ENCODE measurements around the gene TRIM21. TPM values are rescaled to one million over a fixed set of nuclear protein-coding genes. Genes with fewer than 3 reads are reported as not detected.

The TRIM21 gene
- total and polyA plus RNA-seq, 9 of the 15 experiments (the other 6 are each of a cell fraction or from before 2014, with no cell fraction given) = 9.2 to 21.1 (median 10.8) TPM

DNA sequence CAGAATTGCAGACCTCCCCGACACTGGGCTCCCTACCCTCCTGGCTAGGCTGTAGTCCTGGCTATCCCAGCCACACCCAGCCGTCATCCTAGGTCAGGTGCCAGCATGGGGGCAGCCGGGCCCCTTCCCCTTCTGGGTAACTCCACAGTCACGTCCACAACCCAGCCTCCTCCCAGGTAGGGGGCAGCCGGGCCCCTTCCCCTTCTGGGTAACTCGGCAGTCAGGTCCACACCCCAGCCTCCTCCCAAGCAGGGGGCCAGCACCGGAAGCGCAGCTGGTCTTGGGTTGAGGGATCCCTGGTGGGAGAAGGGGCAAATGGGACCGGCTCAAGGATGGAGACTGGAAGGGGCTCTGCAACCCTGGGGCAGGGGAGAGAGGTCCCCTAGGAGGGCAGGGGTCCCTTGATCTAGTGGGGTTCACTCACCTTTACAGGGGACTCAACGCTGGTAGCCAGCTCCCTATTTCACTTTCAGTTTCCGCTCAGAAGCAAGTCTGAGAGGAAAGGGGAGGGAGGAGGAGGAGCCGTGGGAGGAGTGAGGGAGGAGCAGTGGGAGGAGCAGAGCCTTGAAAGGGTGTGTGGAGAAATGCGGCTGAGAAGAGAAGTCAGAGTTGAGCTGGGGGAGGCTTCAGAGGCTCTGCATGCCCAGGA, at the start of gene TRIM21 (continued):
- TF ChIP-seq, protein P1, sequence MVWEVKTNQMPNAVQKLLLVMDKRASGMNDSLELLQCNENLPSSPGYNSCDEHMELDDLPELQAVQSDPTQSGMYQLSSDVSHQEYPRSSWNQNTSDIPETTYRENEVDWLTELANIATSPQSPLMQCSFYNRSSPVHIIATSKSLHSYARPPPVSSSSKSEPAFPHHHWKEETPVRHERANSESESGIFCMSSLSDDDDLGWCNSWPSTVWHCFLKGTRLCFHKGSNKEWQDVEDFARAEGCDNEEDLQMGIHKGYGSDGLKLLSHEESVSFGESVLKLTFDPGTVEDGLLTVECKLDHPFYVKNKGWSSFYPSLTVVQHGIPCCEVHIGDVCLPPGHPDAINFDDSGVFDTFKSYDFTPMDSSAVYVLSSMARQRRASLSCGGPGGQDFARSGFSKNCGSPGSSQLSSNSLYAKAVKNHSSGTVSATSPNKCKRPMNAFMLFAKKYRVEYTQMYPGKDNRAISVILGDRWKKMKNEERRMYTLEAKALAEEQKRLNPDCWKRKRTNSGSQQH (CRISPR knock-in tag; IDR thresholded peaks at IDR 0.05) = no peak
- TF ChIP-seq, protein P2, sequence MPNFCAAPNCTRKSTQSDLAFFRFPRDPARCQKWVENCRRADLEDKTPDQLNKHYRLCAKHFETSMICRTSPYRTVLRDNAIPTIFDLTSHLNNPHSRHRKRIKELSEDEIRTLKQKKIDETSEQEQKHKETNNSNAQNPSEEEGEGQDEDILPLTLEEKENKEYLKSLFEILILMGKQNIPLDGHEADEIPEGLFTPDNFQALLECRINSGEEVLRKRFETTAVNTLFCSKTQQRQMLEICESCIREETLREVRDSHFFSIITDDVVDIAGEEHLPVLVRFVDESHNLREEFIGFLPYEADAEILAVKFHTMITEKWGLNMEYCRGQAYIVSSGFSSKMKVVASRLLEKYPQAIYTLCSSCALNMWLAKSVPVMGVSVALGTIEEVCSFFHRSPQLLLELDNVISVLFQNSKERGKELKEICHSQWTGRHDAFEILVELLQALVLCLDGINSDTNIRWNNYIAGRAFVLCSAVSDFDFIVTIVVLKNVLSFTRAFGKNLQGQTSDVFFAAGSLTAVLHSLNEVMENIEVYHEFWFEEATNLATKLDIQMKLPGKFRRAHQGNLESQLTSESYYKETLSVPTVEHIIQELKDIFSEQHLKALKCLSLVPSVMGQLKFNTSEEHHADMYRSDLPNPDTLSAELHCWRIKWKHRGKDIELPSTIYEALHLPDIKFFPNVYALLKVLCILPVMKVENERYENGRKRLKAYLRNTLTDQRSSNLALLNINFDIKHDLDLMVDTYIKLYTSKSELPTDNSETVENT (CRISPR knock-in tag; IDR thresholded peaks at IDR 0.05) = no peak
- TF ChIP-seq ETV1 (tag; conservative IDR thresholded peaks at IDR 0.05; ENCODE audit: low read depth) (peak; percentile 82), SMC3 (conservative IDR thresholded peaks at IDR 0.05; ENCODE audit: insufficient read depth, low read depth, low read length) (no peak), NFATC3 (IDR thresholded peaks at IDR 0.05) (no peak), NELFE (IDR thresholded peaks at IDR 0.05; ENCODE audit: insufficient read depth, insufficient read length) (no peak), NR4A1 (CRISPR knock-in tag; IDR thresholded peaks at IDR 0.05) (no peak), NR4A1 (tag; IDR thresholded peaks at IDR 0.05) (no peak), NFRKB (IDR thresholded peaks at IDR 0.05; ENCODE audit: low read depth) (no peak), MXI1 (IDR thresholded peaks at IDR 0.05; ENCODE audit: low read depth, low read length) (no peak), RBM34 (IDR thresholded peaks at IDR 0.05; ENCODE audit: borderline replicate concordance, insufficient read depth, low read length) (no peak), SRF (CRISPR knock-in tag; IDR thresholded peaks at IDR 0.05) (no peak)
- TF ChIP-seq, protein P3, sequence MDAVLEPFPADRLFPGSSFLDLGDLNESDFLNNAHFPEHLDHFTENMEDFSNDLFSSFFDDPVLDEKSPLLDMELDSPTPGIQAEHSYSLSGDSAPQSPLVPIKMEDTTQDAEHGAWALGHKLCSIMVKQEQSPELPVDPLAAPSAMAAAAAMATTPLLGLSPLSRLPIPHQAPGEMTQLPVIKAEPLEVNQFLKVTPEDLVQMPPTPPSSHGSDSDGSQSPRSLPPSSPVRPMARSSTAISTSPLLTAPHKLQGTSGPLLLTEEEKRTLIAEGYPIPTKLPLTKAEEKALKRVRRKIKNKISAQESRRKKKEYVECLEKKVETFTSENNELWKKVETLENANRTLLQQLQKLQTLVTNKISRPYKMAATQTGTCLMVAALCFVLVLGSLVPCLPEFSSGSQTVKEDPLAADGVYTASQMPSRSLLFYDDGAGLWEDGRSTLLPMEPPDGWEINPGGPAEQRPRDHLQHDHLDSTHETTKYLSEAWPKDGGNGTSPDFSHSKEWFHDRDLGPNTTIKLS (IDR thresholded peaks at IDR 0.05; ENCODE audit: borderline replicate concordance, low read depth) = no peak
- TF ChIP-seq, protein P4, sequence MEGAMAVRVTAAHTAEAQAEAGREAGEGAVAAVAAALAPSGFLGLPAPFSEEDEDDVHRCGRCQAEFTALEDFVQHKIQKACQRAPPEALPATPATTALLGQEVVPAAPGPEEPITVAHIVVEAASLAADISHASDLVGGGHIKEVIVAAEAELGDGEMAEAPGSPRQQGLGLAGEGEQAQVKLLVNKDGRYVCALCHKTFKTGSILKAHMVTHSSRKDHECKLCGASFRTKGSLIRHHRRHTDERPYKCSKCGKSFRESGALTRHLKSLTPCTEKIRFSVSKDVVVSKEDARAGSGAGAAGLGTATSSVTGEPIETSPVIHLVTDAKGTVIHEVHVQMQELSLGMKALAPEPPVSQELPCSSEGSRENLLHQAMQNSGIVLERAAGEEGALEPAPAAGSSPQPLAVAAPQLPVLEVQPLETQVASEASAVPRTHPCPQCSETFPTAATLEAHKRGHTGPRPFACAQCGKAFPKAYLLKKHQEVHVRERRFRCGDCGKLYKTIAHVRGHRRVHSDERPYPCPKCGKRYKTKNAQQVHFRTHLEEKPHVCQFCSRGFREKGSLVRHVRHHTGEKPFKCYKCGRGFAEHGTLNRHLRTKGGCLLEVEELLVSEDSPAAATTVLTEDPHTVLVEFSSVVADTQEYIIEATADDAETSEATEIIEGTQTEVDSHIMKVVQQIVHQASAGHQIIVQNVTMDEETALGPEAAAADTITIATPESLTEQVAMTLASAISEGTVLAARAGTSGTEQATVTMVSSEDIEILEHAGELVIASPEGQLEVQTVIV (CRISPR knock-in tag; IDR thresholded peaks at IDR 0.05; ENCODE audit: borderline replicate concordance) = no peak
- TF ChIP-seq, protein P5, sequence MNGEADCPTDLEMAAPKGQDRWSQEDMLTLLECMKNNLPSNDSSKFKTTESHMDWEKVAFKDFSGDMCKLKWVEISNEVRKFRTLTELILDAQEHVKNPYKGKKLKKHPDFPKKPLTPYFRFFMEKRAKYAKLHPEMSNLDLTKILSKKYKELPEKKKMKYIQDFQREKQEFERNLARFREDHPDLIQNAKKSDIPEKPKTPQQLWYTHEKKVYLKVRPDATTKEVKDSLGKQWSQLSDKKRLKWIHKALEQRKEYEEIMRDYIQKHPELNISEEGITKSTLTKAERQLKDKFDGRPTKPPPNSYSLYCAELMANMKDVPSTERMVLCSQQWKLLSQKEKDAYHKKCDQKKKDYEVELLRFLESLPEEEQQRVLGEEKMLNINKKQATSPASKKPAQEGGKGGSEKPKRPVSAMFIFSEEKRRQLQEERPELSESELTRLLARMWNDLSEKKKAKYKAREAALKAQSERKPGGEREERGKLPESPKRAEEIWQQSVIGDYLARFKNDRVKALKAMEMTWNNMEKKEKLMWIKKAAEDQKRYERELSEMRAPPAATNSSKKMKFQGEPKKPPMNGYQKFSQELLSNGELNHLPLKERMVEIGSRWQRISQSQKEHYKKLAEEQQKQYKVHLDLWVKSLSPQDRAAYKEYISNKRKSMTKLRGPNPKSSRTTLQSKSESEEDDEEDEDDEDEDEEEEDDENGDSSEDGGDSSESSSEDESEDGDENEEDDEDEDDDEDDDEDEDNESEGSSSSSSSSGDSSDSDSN (IDR thresholded peaks at IDR 0.05; ENCODE audit: borderline replicate concordance in 1 of 2, low read depth in 2 of 2, low read length in 2 of 2) = no peak
